Endothelial cell of umbilical vein (primary cell): Measurements from ENCODE around the gene CERS6. TPM values are rescaled to one million over a fixed set of nuclear protein-coding genes. Genes with fewer than 3 reads are reported as not detected.

Experiments
- BruUV-seq: library from RNA; stranded (reverse); fragments of 400-500 nt; replicated peaks from 2 replicates; lab custom pipeline; 2021; lab: Mats Ljungman, UMichigan
- CTCF ChIA-PET: fragments of 300-600, 350-600 bp; sonication (Branson Sonifier 250); formaldehyde crosslinking; loops from one replicate; lab custom pipeline; 2021; ENCODE audit warnings: antibody characterized with exemption, inconsistent platforms; lab: Charles Lee
- POLR2A ChIA-PET: fragments of 300-600, 350-600 bp; sonication (Branson Sonifier 250); formaldehyde crosslinking; loops from one replicate; lab custom pipeline; 2021; ENCODE audit warnings: antibody characterized with exemption, inconsistent platforms; lab: Charles Lee
- DNase-seq: peaks from one replicate; pipeline ENCODE4 v3.0.0-alpha.2; 2011; ENCODE audit warnings: low read depth, low spot score
- FAIRE-seq: peaks from 2 replicates; lab custom pipeline; 2011; peaks lifted over from hg19 to GRCh38; lab: Jason Lieb, UNC
- H2AFZ ChIP-seq: 2 replicates; pipeline ENCODE4 v1.6.0; 2012; ENCODE audit warnings: low read depth, low read length, control low read depth, inconsistent platforms
- H3K27ac ChIP-seq: 2 replicates; pipeline ENCODE4 v1.5.1; 2011; ENCODE audit warnings: low read depth, mild to moderate bottlenecking, control low read depth, low read length, moderate library complexity; ENCODE audit not compliant: insufficient read depth
- H3K27me3 ChIP-seq, 2 experiments: 2 replicates each; pipeline versions ENCODE4 v1.6.0 to v1.6.1; 2011; ENCODE audit warnings: low read length in 2 of 2, mixed read lengths in 1 of 2; ENCODE audit not compliant: control insufficient read depth in 2 of 2, insufficient read depth in 2 of 2
- H3K36me3 ChIP-seq, 2 experiments: 2 replicates in 1 of 2; 3 replicates in 1 of 2; pipeline ENCODE4 v1.5.1; 2011; ENCODE audit warnings: low read length in 2 of 2, mild to moderate bottlenecking in 1 of 2, moderate library complexity in 1 of 2; ENCODE audit not compliant: control insufficient read depth in 2 of 2, insufficient read depth in 2 of 2; ENCODE audit errors: extremely low read depth in 1 of 2
- H3K4me1 ChIP-seq: 3 replicates; pipeline ENCODE4 v1.5.1; 2011; ENCODE audit warnings: mild to moderate bottlenecking, low read length; ENCODE audit not compliant: control insufficient read depth, insufficient read depth; ENCODE audit errors: extremely low read depth
- H3K4me2 ChIP-seq: 2 replicates; pipeline ENCODE4 v1.6.1; 2011; ENCODE audit warnings: low read length, control low read depth, mixed read lengths; ENCODE audit not compliant: insufficient read depth
- H3K4me3 ChIP-seq, 3 experiments: fragments of 200-600 bp in 1 of 3; sonication (generic), shearing (Covaris generic) in 1 of 3; replicated peaks in 1 of 3; 2 replicates each; pipeline ENCODE4 v1.5.1; 2011 to 2016; ENCODE audit warnings: control low read depth in 3 of 3, low read length in 3 of 3, mild to moderate bottlenecking in 2 of 3, inconsistent platforms in 1 of 3, low read depth in 1 of 3, moderate library complexity in 1 of 3; ENCODE audit not compliant: insufficient read depth in 1 of 3
- H3K79me2 ChIP-seq: 2 replicates; pipeline ENCODE4 v1.6.0; 2012; ENCODE audit warnings: low read length, inconsistent platforms; ENCODE audit not compliant: control insufficient read depth, insufficient read depth
- H3K9ac ChIP-seq: replicated peaks from 2 replicates; pipeline ENCODE3; 2011; ENCODE audit warnings: low read length, control low read depth; ENCODE audit not compliant: insufficient read depth; ENCODE audit errors: extremely low read depth
- H3K9me1 ChIP-seq: replicated peaks from 3 replicates; pipeline ENCODE4 v1.6.0; 2011; ENCODE audit warnings: mild to moderate bottlenecking, low read length; ENCODE audit not compliant: control insufficient read depth, insufficient read depth; ENCODE audit errors: extremely low read depth
- H3K9me3 ChIP-seq: replicated peaks from 2 replicates; pipeline ENCODE4 v1.5.1; 2012; ENCODE audit warnings: low read length, inconsistent platforms; ENCODE audit not compliant: control insufficient read depth, insufficient read depth
- H4K20me1 ChIP-seq: replicated peaks from 2 replicates; pipeline ENCODE3; 2011; ENCODE audit warnings: mild to moderate bottlenecking, low read length; ENCODE audit not compliant: control insufficient read depth, insufficient read depth; ENCODE audit errors: extremely low read depth
- EZH2 ChIP-seq: IDR thresholded peaks from 2 replicates; pipeline ENCODE4 v1.6.1; 2012; ENCODE audit warnings: borderline replicate concordance, low read depth, mild to moderate bottlenecking, moderate library complexity, low read length, inconsistent platforms; ENCODE audit not compliant: severe bottlenecking
- FOS ChIP-seq: IDR thresholded peaks from 2 replicates; pipeline ENCODE4 v1.6.1; 2011; ENCODE audit warnings: mild to moderate bottlenecking, low read length, moderate library complexity, borderline replicate concordance; ENCODE audit not compliant: insufficient read depth
- GATA2 ChIP-seq: IDR thresholded peaks from 2 replicates; pipeline ENCODE4 v1.7.0; 2011; ENCODE audit warnings: low read depth, mild to moderate bottlenecking, moderate library complexity, mixed read lengths, low read length; ENCODE audit not compliant: insufficient read length, insufficient read depth
- JUN ChIP-seq: IDR thresholded peaks from 2 replicates; pipeline ENCODE4 v1.6.1; 2011; ENCODE audit warnings: borderline replicate concordance, low read depth; ENCODE audit not compliant: insufficient read length, insufficient read depth
- MYC ChIP-seq: IDR thresholded peaks from one replicate; pipeline ENCODE4 v1.6.1; 2011; ENCODE audit warnings: mild to moderate bottlenecking, low read depth, low read length
- POLR2A ChIP-seq: IDR thresholded peaks from 2 replicates; pipeline ENCODE4 v1.6.1; 2012; ENCODE audit warnings: low read depth, mild to moderate bottlenecking, control low read depth, low read length
- POLR2AphosphoS5 ChIP-seq: IDR thresholded peaks from 2 replicates; pipeline ENCODE4 v1.6.1; 2012; ENCODE audit warnings: low read depth, mild to moderate bottlenecking, control low read depth, low read length, moderate library complexity; ENCODE audit not compliant: insufficient read depth
- dilution Hi-C: fragments of 300-500 bp; cut with MboI; formaldehyde crosslinking; loops from one replicate; pipeline ENCODE4 v1.15.0; 2019; ENCODE audit warnings: low sequenced_read_pairs; ENCODE audit not compliant: extremely low pct_ligation_motif_present
- intact Hi-C: fragments of 100-400 bp; cut with micrococcal nuclease; formaldehyde crosslinking; loops from one replicate; pipeline ENCODE4 v1.10.0; 2022
- polyA plus RNA-seq, 4 experiments: library from polyadenylated mRNA; depleted of rRNA in 3 of 4; stranded (reverse) in 3 of 4; unstranded in 1 of 4; fragments of >200 nt; gene quantifications; 2 replicates each; pipeline versions ENCODE4 v1.2.1 to v1.2.3, GENCODE V29; 2011 to 2012; ENCODE audit warnings: missing spikeins in 1 of 4
- total RNA-seq: library from RNA; stranded (reverse); gene quantifications from 2 replicates; pipeline ENCODE4 v1.2.3, GENCODE V29; 2021
- TF ChIP-seq, protein P1 (sequence below), 2 donors: IDR thresholded peaks; 1 replicate in 1 of 2; 2 replicates in 1 of 2; pipeline ENCODE4 v1.5.1; 2011; ENCODE audit warnings: low read length in 2 of 2, mild to moderate bottlenecking in 2 of 2, moderate library complexity in 2 of 2, control low read depth in 1 of 2, inconsistent platforms in 1 of 2, low read depth in 1 of 2; ENCODE audit not compliant: insufficient read depth in 1 of 2; ENCODE audit errors: extremely low read depth in 1 of 2
- TF ChIP-seq, protein P2 (sequence below): IDR thresholded peaks from 2 replicates; pipeline ENCODE4 v1.6.1; 2011; ENCODE audit not compliant: insufficient read depth, insufficient read length

Gene CERS6
- total and polyA plus RNA-seq, 2 donors (not counting 3 experiments of a cell fraction or from before 2014, with no cell fraction given): 2.7 to 11.7 TPM

DNA sequence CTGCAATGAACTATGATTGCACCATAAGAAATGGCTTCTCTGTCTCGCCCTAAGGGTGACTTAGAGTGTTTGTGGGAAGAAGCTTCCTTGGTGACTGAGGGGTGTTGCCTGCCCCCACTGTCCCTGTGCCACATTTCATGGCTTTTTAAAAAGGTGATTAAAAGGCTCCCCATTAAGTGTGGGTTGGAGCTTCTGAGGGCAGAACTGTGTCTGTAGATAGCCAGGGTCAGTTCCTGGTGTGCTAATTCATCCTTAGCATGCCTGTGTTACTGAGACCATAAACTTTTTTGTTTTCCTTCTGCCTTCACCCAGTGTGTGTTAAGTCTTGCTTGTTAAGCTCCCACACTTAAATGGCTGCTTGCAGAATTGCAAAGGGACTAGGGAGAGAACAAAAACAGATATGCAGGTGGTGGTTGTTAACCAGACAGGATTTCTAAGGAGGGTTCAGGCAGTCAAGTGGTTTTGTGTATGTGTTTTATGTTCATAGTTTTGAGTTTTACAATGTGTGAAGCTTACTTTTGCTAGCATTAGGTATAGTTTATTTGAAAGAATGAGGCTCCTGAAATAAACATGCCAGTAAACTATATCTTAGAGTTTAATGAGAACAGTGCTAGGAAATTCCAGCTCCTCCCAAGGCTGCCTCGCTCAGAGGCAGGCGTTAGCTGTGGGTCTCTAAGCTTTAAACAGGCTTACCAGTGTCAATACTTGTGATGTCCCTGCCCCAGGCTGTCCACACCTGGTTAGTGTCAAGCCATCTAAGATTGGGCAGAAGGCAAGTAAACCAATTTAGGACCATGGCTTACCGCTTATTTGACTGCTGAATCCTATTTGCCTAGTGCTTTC is 14.5 kb downstream of the CERS6 start:
- H3K9me1 ChIP-seq: no peaks in the 10 kb centered on the region
- H3K27ac ChIP-seq: no peak overlapping the region
- POLR2A ChIA-PET: no interaction called here
- no peak overlapping the region for H3K4me2 ChIP-seq
- H4K20me1 ChIP-seq: no peaks in the 10 kb centered on the region
- no peaks in the 10 kb centered on the region for H3K36me3 ChIP-seq
- peaks cover 4% of the 10 kb centered on the region for H3K4me1 ChIP-seq
- H3K27me3 ChIP-seq: no peaks in the 10 kb centered on the region
- no TSS peak for BruUV-seq
- TF ChIP-seq, protein P1, sequence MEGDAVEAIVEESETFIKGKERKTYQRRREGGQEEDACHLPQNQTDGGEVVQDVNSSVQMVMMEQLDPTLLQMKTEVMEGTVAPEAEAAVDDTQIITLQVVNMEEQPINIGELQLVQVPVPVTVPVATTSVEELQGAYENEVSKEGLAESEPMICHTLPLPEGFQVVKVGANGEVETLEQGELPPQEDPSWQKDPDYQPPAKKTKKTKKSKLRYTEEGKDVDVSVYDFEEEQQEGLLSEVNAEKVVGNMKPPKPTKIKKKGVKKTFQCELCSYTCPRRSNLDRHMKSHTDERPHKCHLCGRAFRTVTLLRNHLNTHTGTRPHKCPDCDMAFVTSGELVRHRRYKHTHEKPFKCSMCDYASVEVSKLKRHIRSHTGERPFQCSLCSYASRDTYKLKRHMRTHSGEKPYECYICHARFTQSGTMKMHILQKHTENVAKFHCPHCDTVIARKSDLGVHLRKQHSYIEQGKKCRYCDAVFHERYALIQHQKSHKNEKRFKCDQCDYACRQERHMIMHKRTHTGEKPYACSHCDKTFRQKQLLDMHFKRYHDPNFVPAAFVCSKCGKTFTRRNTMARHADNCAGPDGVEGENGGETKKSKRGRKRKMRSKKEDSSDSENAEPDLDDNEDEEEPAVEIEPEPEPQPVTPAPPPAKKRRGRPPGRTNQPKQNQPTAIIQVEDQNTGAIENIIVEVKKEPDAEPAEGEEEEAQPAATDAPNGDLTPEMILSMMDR (IDR thresholded peaks at IDR 0.05; ENCODE audit: extremely low read depth in 1 of 2, insufficient read depth in 1 of 2, low read depth in 1 of 2, low read length in 2 of 2): no peak
- intact Hi-C loops: no loop called here
- no peak for DNase-seq
- H3K4me3 ChIP-seq: no peak overlapping the region
- no peaks in the 10 kb centered on the region for H3K9me3 ChIP-seq
- H3K9ac ChIP-seq: no peak overlapping the region
- CTCF ChIA-PET: interaction anchor here (2.5 kb wide), 1 partner anchor 12 kb away, joined by 7 read pairs; no protein-coding TSS in a partner anchor
- H2AFZ ChIP-seq: no peak overlapping the region
- FAIRE-seq: no peak
- dilution Hi-C loops: no loop called here
- H3K79me2 ChIP-seq: peaks cover 2% of the 10 kb centered on the region

DNA sequence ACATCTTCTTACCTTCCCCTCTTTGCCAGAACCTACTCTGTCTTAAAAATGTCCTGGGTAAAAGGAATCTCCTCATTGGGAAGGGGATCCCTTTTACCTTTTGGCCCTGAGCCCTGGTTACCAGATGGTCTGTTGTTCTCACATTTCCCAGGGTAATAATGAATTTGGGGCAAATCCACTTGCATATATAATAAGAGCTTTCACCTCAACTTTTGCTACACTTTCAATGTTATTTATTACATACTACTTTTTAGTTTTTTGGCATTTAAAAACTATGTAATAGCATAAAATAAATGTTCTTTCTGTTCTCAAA is 15.0 kb downstream of the CERS6 start:
- no peak for TF ChIP-seq JUN
- TF ChIP-seq EZH2: no peak
- TF ChIP-seq MYC: no peak
- no peak for TF ChIP-seq POLR2A
- TF ChIP-seq POLR2AphosphoS5: no peak
- TF ChIP-seq, protein P1 (IDR thresholded peaks at IDR 0.05; ENCODE audit: extremely low read depth in 1 of 2, insufficient read depth in 1 of 2, low read depth in 1 of 2, low read length in 2 of 2): no peak
- TF ChIP-seq FOS: no peak
- no peak for TF ChIP-seq GATA2
- TF ChIP-seq, protein P2, sequence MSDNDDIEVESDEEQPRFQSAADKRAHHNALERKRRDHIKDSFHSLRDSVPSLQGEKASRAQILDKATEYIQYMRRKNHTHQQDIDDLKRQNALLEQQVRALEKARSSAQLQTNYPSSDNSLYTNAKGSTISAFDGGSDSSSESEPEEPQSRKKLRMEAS: no peak
- H3K27ac ChIP-seq: no peak overlapping the region
- H3K79me2 ChIP-seq: peaks cover 2% of the 10 kb centered on the region
- dilution Hi-C loops: no loop called here
- FAIRE-seq (no peak), DNase-seq (no peak)
- H3K27me3 ChIP-seq: no peaks in the 10 kb centered on the region
- POLR2A ChIA-PET: no interaction called here
- no peak overlapping the region for H2AFZ ChIP-seq
- no peak overlapping the region for H3K9ac ChIP-seq
- CTCF ChIA-PET: interaction anchor here (2.5 kb wide), 1 partner anchor 11 kb away, joined by 7 read pairs; no protein-coding TSS in a partner anchor
- no peaks in the 10 kb centered on the region for H3K36me3 ChIP-seq
- H3K4me3 ChIP-seq: no peak overlapping the region
- intact Hi-C loops: no loop called here
- H3K9me3 ChIP-seq: no peaks in the 10 kb centered on the region
- no TSS peak for BruUV-seq
- H3K9me1 ChIP-seq: no peaks in the 10 kb centered on the region
- no peak overlapping the region for H3K4me2 ChIP-seq
- H4K20me1 ChIP-seq: no peaks in the 10 kb centered on the region
- H3K4me1 ChIP-seq: peaks cover 4% of the 10 kb centered on the region
